ENCODE measurements around the gene CGNL1. TPM values are rescaled to one million over a fixed set of nuclear protein-coding genes. Genes with fewer than 3 reads are reported as not detected.
A peak's percentile ranks its signal among the peaks of the same experiment; 100 is the strongest.

The CGNL1 gene
- total RNA-seq, 2 donors from 2014 or later, result 11.8 to 33.5 TPM

GRCh38 chr15:57423599-57424140, 47.4 kb downstream of the CGNL1 start:
- ATAC-seq (ENCODE audit: insufficient number of reproducible peaks, low FRiP score, low read depth) (no peak), DNase-seq (ENCODE audit: low spot score) (no peak)
- no peaks in the 10 kb centered on the region for H3K9me3 ChIP-seq
- no peak for TF ChIP-seq CTCF (IDR thresholded peaks at IDR 0.05)
- H3K27ac ChIP-seq, result no peak overlapping the region
- no peaks in the 10 kb centered on the region for H3K27me3 ChIP-seq (replicated peaks; ENCODE audit: insufficient read depth)
- no peaks in the 10 kb centered on the region for H3K36me3 ChIP-seq
- peaks cover 19 to 60% of the 10 kb centered on the region in 2 donors for H3K4me1 ChIP-seq (ENCODE audit: control insufficient read depth in 1 of 2, low read depth in 2 of 2)
- H3K4me3 ChIP-seq, result no peak overlapping the region

- Histone ChIP-seq H3K4me3 (no peak overlapping the region), H3K27me3 (replicated peaks; ENCODE audit: insufficient read depth) (no peaks in the 10 kb centered on the region), H3K9me3 (no peaks in the 10 kb centered on the region), H3K27ac (no peak overlapping the region), H3K36me3 (no peaks in the 10 kb centered on the region), H3K4me1 (ENCODE audit: control insufficient read depth in 1 of 2, low read depth in 2 of 2) (peaks cover 19 to 64% of the 10 kb centered on the region in 2 donors)
- ATAC-seq (ENCODE audit: insufficient number of reproducible peaks, low FRiP score, low read depth), result no peak
- TF ChIP-seq CTCF (IDR thresholded peaks at IDR 0.05), result no peak
- DNase-seq (ENCODE audit: low spot score), result no peak
Measured at GRCh38 chr15:57424628-57425405, 48.5 kb downstream of the CGNL1 start.

- H3K36me3 ChIP-seq, result no peaks in the 10 kb centered on the region
- H3K9me3 ChIP-seq, result no peaks in the 10 kb centered on the region
- DNase-seq (ENCODE audit: low spot score) (no peak), ATAC-seq (ENCODE audit: insufficient number of reproducible peaks, low FRiP score, low read depth) (no peak)
- H3K4me1 ChIP-seq (ENCODE audit: control insufficient read depth in 1 of 2, low read depth in 2 of 2), result peaks cover 19 to 64% of the 10 kb centered on the region in 2 donors
- H3K27me3 ChIP-seq (replicated peaks; ENCODE audit: insufficient read depth), result no peaks in the 10 kb centered on the region
- no peak overlapping the region for H3K4me3 ChIP-seq
- TF ChIP-seq CTCF (IDR thresholded peaks at IDR 0.05), result no peak
- no peak overlapping the region for H3K27ac ChIP-seq
Measured at GRCh38 chr15:57425842-57426241, 49.5 kb downstream of the CGNL1 start.

GRCh38 chr15:57427367-57427821, 51.1 kb downstream of the CGNL1 start:
- no peak for ATAC-seq (ENCODE audit: insufficient number of reproducible peaks, low FRiP score, low read depth)
- Histone ChIP-seq H3K27me3 (replicated peaks; ENCODE audit: insufficient read depth) (no peaks in the 10 kb centered on the region), H3K36me3 (no peaks in the 10 kb centered on the region), H3K27ac (peak overlapping the region in 1 of 2 donors; percentile 46), H3K9me3 (no peaks in the 10 kb centered on the region), H3K4me1 (ENCODE audit: control insufficient read depth in 1 of 2, low read depth in 2 of 2) (peaks cover 13 to 61% of the 10 kb centered on the region in 2 donors), H3K4me3 (no peak overlapping the region)
- no peak for TF ChIP-seq CTCF (IDR thresholded peaks at IDR 0.05)
- no peak for DNase-seq (ENCODE audit: low spot score)

- H3K4me1 ChIP-seq (ENCODE audit: control insufficient read depth in 1 of 2, low read depth in 2 of 2), result peaks cover 7 to 43% of the 10 kb centered on the region in 2 donors
- ATAC-seq (ENCODE audit: insufficient number of reproducible peaks, low FRiP score, low read depth), result no peak
- H3K4me3 ChIP-seq, result no peak overlapping the region
- H3K27ac ChIP-seq, result no peak overlapping the region
- H3K27me3 ChIP-seq (replicated peaks; ENCODE audit: insufficient read depth), result no peaks in the 10 kb centered on the region
- TF ChIP-seq CTCF (IDR thresholded peaks at IDR 0.05), result no peak
- no peak for DNase-seq (ENCODE audit: low spot score)
- H3K36me3 ChIP-seq, result no peaks in the 10 kb centered on the region
- no peaks in the 10 kb centered on the region for H3K9me3 ChIP-seq
Measured at GRCh38 chr15:57432141-57432741, 55.9 kb downstream of the CGNL1 start.
